Progenitor cell of endocrine pancreas (in vitro differentiated cells): ENCODE data around the gene NEK4. TPM values are rescaled to one million over a fixed set of nuclear protein-coding genes. Genes with fewer than 3 reads are reported as not detected.

Source experiments
- DNase-seq: peaks from one replicate; pipeline ENCODE4 v3.0.0; 2021; ENCODE audit warnings: low spot score; ENCODE audit not compliant: unreplicated experiment
- H3K27ac Mint-ChIP-seq: 2 replicates; pipeline ENCODE4 v1.8.0; 2021; ENCODE audit warnings: mild to moderate bottlenecking, moderate library complexity, mixed read lengths
- H3K27me3 Mint-ChIP-seq: 2 replicates; pipeline ENCODE4 v1.8.0; 2021; ENCODE audit warnings: mixed read lengths
- H3K36me3 Mint-ChIP-seq: 2 replicates; pipeline ENCODE4 v1.8.0; 2022; ENCODE audit warnings: mixed read lengths; ENCODE audit not compliant: insufficient read depth
- H3K4me1 Mint-ChIP-seq: 2 replicates; pipeline ENCODE4 v1.8.0; 2021; ENCODE audit warnings: low read depth, mixed read lengths
- H3K4me3 Mint-ChIP-seq: 2 replicates; pipeline ENCODE4 v1.8.0; 2021; ENCODE audit warnings: low read depth, mild to moderate bottlenecking, moderate library complexity, mixed read lengths
- H3K9me3 Mint-ChIP-seq: 2 replicates; pipeline ENCODE4 v1.8.0; 2021; ENCODE audit warnings: low read depth, mixed read lengths
- CTCF ChIP-seq: fragments of 200-600 bp; sonication (generic); IDR thresholded peaks from one replicate; pipeline ENCODE4 v1.5.0; 2021; ENCODE audit warnings: antibody characterized with exemption, mild to moderate bottlenecking; ENCODE audit not compliant: unreplicated experiment
- total RNA-seq: library from RNA; stranded (reverse); gene quantifications from 2 replicates; pipeline ENCODE4 v1.2.1, GENCODE V29; 2021

NEK4 gene
- total RNA-seq, 1 donor from 2014 or later, result 51.1 TPM

GRCh38 chr3:52694528-52695189 is 76.1 kb downstream of the NEK4 start:
- no peaks in the 10 kb centered on the region for H3K27me3 Mint-ChIP-seq
- H3K27ac Mint-ChIP-seq, result no peak overlapping the region
- no peaks in the 10 kb centered on the region for H3K4me1 Mint-ChIP-seq
- no peaks in the 10 kb centered on the region for H3K9me3 Mint-ChIP-seq
- no peak for TF ChIP-seq CTCF
- H3K36me3 Mint-ChIP-seq, result peaks cover 24% of the 10 kb centered on the region
- no peak for DNase-seq
- no peak overlapping the region for H3K4me3 Mint-ChIP-seq

GRCh38 chr3:52693071-52693470 is 77.7 kb downstream of the NEK4 start:
- no peaks in the 10 kb centered on the region for H3K9me3 Mint-ChIP-seq
- H3K4me3 Mint-ChIP-seq, result no peak overlapping the region
- TF ChIP-seq CTCF, result no peak
- H3K27me3 Mint-ChIP-seq, result no peaks in the 10 kb centered on the region
- no peak for DNase-seq
- H3K4me1 Mint-ChIP-seq, result peaks cover 5% of the 10 kb centered on the region
- peak overlapping the region; percentile 16 for H3K27ac Mint-ChIP-seq
- peaks cover 36% of the 10 kb centered on the region for H3K36me3 Mint-ChIP-seq

GRCh38 chr3:52690560-52690959 is 80.2 kb downstream of the NEK4 start:
- Mint-ChIP-seq H3K4me3 (no peak overlapping the region), H3K27ac (peak overlapping the region; percentile 47), H3K4me1 (peaks cover 15% of the 10 kb centered on the region), H3K27me3 (no peaks in the 10 kb centered on the region), H3K9me3 (no peaks in the 10 kb centered on the region), H3K36me3 (peaks cover 33% of the 10 kb centered on the region)
- no peak for DNase-seq
- TF ChIP-seq CTCF, result no peak

GRCh38 chr3:52689151-52689550 is 81.6 kb downstream of the NEK4 start:
- Mint-ChIP-seq H3K27ac (peak overlapping the region; percentile 27), H3K36me3 (peaks cover 27% of the 10 kb centered on the region), H3K9me3 (no peaks in the 10 kb centered on the region), H3K4me1 (peaks cover 22% of the 10 kb centered on the region), H3K27me3 (no peaks in the 10 kb centered on the region), H3K4me3 (no peak overlapping the region)
- TF ChIP-seq CTCF, result no peak
- no peak for DNase-seq

- H3K36me3 Mint-ChIP-seq, result peaks cover 21% of the 10 kb centered on the region
- TF ChIP-seq CTCF, result no peak
- no peaks in the 10 kb centered on the region for H3K27me3 Mint-ChIP-seq
- peaks cover 27% of the 10 kb centered on the region for H3K4me1 Mint-ChIP-seq
- no peaks in the 10 kb centered on the region for H3K9me3 Mint-ChIP-seq
- peak overlapping the region; percentile 27 for H3K27ac Mint-ChIP-seq
- no peak for DNase-seq
- H3K4me3 Mint-ChIP-seq, result peak overlapping the region; percentile 51
Observed at GRCh38 chr3:52688266-52688665, 82.5 kb downstream of the NEK4 start.
